ENCODE results near the gene REXO5.

GRCh38 chr16:20854963-20855362 is 48.6 kb downstream of the REXO5 start:
- no peak for TF ChIP-seq CTCF (IDR thresholded peaks at IDR 0.05; ENCODE audit: low read depth, low read length, poor library complexity, severe bottlenecking)
- TF ChIP-seq EZH2phosphoT487 (IDR thresholded peaks at IDR 0.05; ENCODE audit: borderline replicate concordance, low read length), result no peak
